GM12801 (cell line): ENCODE data around the gene PROC.

Experiments
- CTCF ChIP-seq: IDR thresholded peaks from one replicate; pipeline ENCODE4 v1.5.1; 2011; ENCODE audit warnings: control low read depth; ENCODE audit not compliant: insufficient read length; ENCODE audit errors: extremely low read depth

Gene PROC

GRCh38 chr2:127379712-127380355 lies 38.4 kb upstream of the PROC start:
- no peak for TF ChIP-seq CTCF

DNA sequence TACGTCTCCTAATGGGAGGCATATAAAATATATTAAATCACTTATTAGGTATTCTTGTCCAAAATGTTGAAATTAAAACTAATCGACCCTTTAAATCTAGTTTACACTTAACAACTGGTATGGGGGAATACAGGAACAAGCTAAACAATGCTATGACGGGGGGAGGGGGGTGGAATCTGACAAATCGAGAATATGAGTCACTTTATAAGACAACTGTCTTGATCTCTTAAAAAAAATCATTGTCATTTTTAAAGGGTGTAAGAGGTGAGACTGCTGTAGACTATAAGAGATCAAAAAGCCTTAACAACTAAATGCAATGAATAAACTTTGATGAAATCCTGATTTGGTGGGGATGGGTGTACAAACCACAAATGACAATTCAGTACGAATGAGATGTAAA lies 36.5 kb upstream of the PROC start:
- TF ChIP-seq CTCF, result no peak

- TF ChIP-seq CTCF, result no peak
Observed at GRCh38 chr2:127382831-127383230, 35.4 kb upstream of the PROC start.

DNA sequence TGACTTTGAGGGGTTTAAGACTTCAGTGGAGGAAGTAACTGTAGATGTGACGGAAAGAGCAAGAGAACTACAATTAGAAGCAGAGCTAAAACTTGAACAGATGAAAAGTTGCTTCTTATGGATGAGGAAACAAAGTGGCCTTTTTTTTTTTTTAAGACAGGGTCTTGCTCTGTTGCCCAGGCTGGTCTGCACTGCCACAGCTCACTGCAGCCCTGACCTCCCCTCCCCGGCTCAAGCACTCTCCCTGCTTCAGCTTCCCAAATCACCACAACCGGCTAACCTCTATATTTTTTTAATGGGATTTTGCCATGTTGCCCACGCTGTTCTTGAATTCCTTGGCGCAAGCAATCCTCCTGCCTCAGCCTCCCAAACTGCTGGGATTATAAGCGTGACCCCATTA lies 33.7 kb upstream of the PROC start:
- TF ChIP-seq CTCF, result no peak

- no peak for TF ChIP-seq CTCF
Observed at GRCh38 chr2:127386246-127386645, 32.0 kb upstream of the PROC start.

DNA sequence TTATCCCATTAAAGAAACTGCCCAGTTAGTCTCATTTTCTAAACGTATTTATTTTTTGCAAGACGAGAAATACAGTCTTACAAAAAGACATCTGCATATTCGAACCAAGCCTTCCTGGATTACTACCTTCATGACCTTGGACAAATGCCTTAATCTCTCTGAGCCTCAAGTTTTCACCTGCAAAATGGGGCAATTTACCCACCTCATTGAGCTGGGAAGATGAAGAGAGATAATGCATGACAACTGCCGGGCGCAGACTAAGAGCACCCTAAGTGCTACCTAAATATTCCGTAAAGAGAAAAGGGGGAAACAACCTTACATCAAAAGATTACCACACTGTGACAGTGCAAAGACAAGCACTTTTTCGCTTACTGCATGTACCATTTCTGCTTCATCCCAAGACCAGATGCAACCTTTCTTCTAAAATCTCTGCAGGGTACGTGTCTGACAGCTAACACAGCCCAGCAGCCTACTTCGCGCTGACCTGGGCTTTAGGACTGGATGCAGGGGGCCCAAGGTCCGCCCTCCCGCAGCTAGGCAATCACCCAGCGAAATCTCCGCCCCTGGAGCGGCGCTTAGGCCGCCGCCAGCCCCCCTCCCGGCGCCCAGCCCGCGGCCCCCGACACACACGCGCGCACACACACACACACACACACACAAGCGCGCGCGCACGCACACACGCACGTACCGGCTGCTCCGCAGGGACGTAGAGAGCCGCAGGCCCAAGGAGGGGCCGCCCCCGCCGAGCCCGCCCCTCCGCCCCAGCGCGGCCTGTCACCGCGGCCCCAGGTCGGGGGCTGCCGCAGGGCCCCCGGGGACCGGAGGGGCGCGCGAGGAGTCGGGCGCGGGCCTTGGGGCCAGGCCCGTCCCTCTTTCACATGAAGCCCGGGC lies 31.2 kb upstream of the PROC start:
- TF ChIP-seq CTCF, result no peak

DNA sequence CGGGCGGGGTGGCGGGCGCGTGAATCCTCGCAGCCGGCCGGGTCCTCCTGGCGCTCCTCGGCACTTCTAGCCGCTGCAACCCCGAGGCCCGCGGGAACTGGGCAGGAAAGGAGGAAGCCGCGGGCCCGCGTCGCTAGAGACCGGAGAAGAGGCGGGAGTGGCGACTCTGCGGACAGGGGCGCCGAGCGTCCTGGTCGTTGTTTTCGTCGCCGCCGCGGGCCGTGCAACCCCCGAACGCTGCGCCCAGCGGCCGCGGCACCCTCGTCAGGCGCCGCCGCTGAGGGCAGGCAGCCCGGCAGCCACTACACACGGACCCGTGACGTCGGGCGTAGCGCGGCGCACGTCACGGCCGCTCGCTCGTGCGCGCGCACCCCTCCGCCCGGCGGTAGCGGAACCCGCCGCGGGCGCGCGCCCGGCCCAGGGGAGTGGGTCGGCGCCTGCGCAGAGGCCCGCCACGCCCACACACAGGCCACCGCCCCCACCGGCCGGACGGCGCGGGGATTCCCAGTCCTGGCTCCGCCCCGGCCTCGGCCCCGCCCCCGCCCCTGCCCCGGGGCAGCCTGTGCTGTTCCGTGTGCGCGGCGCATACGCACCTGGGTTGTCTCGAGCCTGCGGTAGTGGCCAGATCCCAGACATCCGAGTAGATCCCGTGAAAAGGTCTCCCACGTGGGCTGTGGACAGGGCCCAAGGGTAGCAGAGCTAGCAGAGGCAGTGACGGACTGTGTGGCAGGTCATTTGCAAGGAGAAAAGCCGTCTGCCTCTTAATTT lies 30.4 kb upstream of the PROC start, which contains the start of gene MAP3K2:
Gene MAP3K2, minus strand, starts transcription at position 321 of the 768 bp plus-strand sequence. CDS start 44,846 bp downstream, outside the sequence.
- TF ChIP-seq CTCF, result no peak
